ENCODE data around the gene RAB37.
A peak's percentile ranks its signal among the peaks of the same experiment; 100 is the strongest.

- TF ChIP-seq CTCF (IDR thresholded peaks at IDR 0.05) (peak; percentile 79; the same call in 1 of the 2 replicates), POLR2AphosphoS5 (IDR thresholded peaks at IDR 0.05; ENCODE audit: low read depth, low read length) (no peak)
- TF ChIP-seq, protein P1, sequence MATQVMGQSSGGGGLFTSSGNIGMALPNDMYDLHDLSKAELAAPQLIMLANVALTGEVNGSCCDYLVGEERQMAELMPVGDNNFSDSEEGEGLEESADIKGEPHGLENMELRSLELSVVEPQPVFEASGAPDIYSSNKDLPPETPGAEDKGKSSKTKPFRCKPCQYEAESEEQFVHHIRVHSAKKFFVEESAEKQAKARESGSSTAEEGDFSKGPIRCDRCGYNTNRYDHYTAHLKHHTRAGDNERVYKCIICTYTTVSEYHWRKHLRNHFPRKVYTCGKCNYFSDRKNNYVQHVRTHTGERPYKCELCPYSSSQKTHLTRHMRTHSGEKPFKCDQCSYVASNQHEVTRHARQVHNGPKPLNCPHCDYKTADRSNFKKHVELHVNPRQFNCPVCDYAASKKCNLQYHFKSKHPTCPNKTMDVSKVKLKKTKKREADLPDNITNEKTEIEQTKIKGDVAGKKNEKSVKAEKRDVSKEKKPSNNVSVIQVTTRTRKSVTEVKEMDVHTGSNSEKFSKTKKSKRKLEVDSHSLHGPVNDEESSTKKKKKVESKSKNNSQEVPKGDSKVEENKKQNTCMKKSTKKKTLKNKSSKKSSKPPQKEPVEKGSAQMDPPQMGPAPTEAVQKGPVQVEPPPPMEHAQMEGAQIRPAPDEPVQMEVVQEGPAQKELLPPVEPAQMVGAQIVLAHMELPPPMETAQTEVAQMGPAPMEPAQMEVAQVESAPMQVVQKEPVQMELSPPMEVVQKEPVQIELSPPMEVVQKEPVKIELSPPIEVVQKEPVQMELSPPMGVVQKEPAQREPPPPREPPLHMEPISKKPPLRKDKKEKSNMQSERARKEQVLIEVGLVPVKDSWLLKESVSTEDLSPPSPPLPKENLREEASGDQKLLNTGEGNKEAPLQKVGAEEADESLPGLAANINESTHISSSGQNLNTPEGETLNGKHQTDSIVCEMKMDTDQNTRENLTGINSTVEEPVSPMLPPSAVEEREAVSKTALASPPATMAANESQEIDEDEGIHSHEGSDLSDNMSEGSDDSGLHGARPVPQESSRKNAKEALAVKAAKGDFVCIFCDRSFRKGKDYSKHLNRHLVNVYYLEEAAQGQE (IDR thresholded peaks at IDR 0.05; ENCODE audit: insufficient read depth in 1 of 2, low read depth in 2 of 2, low read length in 1 of 2): no peak
These were observed 43.6 kb downstream of the RAB37 start for GRCh38 chr17:74780443-74781238.
